HL-60/S4 treated with phorbol 12-myristate 13-acetate at 8.2 ng/mL for 4 days and 3 days (cell line): ENCODE measurements around the gene GNA12.

ENCODE experiments used
- in situ Hi-C: fragments of 300-500 bp; cut with MboI; formaldehyde crosslinking; loops from 2 replicates; pipeline ENCODE4 v1.15.0; 2022; ENCODE audit warnings: low sequenced_read_pairs

Gene GNA12

DNA sequence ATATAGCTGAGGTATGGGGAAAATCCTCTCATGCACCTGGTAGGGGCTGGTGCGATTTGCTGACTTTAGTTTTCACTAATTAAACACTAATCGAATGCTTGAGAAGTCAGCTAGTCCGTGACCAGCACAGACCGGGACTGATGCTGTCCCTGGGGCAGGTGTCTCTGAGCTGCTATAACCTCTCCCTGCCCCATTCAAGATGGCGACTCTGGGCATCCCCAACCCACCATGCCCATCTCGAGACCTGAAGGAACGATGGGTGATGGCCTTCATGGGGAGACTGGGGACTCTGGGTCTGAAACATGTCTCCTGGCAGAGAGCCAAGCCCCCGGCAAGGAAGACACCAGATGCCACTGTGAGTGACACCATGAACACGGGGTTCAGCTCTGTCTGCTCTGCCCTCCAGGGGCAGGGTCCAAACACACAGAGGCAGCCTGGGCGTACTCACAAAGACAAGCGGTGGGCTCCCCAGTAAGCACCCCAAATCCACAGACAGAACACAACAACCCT lies 57.4 kb downstream of the GNA12 start:
- in situ Hi-C loops, result no loop called here

DNA sequence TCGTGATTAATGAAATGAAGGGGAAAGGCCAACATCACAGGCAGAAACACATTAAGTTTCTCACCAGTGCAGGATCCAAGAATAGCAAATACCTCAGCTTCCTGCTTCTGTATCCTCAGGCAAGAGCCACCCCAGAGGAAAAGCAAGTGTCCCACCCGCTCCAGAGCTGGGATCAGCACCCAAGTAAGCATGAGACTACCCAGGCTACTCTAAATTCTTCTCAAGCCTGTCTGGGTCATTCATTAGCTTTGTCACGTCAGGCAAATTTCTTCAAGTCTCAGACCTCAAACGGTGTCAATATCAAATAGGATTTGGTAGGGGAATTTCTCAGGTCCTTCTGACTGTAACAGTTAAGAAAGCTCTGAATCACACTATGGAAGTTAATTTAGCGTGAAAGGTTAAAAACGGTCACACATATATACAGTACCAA lies 59.0 kb downstream of the GNA12 start:
- in situ Hi-C loops, result no loop called here

DNA sequence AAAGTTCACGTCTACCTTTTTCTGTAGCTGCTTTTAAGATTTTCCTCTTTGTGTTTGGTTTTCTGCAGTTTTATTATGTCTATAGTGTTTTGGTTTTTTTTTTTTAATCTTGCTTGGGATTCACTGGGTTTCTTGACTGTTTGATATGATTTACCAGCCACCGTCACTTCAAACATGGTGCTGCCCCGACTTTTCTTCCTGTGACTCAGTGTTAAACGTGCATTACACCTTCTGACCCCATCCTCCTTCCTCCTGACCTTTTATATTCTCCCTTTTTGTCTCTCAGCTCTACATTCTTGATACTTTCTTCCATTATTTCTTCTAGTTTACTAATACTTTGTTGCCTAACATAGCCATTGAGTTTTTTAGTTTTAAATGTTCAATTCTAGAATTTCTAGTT lies 61.5 kb downstream of the GNA12 start:
- in situ Hi-C loops, result no loop called here

DNA sequence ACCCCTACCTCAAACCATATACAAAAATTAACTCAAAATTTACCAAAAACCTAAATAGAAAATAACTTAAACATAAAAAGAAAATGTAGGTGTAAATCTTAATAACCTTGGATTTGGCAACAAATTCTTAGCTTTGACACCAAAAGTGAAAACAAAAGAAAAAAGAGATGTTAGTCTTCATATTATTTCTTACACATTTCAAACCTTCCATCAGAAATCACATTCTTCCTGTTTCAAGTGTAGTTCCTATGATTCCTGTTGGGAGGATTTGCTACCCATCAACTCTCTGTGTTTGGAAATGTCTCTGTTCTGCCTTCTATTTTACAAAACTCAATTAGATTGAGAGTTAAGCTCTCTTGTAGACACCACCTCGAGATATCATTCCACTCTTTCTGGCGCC lies 62.0 kb downstream of the GNA12 start:
- in situ Hi-C loops, result no loop called here

DNA sequence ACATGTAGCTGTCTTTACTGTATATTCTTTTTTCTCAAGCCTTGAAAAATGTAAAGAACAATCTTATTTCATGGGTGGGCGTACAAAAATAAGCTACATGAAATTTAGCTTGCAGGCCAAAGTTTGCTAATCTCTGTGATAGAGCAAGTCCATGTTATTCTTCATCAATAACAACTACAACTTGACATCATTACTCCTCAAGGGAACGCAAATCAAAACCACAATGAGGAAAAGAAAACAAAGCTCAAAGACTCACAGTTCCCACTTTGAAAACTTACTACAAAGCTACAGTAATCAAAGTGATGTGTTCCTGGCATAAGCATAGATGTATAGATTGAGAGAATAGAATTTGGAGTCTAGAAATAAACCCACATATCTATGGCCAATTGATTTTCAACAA lies 62.5 kb downstream of the GNA12 start:
- in situ Hi-C loops, result no loop called here

DNA sequence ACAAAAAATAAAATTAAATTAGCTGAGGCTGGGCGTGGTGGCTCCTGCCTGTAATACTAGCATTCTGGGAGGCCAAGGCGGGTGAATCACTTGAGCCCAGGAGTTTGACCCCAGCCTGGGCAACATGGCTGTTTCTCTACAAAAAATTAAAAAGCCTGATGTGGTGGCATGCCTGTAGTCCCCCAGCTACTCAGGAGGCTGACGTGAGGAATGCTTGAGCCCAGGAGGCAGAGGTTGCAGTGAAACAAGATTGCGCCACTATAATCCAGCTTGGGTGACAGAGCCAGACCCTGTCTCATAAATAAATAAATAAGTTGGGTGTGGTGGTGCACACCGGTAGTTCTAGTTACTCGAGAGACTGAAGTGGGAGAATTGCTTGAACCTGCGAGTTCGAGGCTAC lies 65.1 kb downstream of the GNA12 start:
- in situ Hi-C loops, result no loop called here

DNA sequence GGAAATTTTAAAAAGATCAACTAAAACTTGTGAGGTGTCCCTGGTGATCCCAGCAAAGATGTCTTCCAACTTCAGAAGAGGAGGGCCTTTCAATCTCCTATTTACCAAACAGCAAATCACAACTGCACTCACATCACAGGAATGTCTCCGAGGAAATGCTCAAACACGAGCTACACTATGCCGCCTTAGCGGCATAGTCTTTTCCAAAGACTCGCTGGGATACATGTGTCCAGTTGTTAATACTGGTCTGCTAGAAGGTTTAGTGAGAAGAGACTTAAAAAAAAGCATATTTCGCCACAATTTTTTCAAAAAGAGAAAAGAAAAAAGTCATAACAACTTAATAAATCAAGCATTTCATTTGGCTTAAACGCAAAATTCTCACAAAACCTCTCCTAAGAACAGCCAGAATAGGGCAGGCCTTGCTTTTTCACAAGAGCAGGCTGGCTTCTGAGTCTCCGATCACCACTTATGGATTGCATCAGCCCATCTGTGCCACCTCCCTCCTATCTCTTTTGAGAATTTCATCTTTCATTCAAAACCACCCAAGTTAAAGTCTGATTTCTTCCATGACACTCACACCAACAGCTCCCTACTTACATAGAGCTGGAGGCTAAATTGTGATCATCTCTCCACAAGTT lies 66.1 kb downstream of the GNA12 start:
- in situ Hi-C loops, result no loop called here

DNA sequence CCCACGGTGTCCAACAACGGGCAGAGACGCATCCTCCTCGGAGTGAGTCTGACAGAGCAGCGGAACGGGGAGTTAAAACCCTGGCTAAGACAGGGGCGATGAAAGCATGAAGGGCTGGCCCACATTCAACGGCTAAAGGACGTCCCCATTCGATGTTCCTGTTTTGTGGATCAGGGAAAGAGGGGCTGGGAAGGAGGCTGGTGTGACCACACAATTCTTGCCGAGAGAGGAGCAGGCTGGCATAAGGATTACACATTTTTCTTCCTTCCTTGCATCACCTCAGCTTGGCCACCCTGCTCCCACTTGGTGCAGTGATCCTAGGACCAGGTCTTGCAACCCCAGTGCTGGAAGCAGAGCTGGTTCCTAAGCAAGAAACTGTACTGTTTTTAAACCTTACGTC lies 67.7 kb downstream of the GNA12 start:
- in situ Hi-C loops, result no loop called here

DNA sequence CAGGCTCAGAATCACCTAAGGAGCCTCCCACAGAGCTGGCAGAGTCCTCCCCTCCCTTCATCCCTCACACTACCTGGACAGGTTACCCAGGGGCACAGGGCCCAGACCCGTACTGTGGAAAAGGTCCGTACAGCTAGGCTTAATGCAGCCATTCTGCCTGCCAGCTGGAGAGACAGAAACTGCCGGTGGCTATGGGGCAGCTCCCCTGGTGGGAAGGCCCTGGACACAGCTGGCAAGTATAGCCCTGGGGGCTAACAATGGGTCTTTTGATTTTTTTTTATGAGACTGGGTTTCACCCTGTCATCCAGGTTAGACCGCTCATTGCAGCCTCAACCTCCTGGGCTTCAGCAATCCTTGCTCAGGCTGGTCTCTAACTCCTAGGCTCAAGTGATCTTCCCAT lies 68.3 kb downstream of the GNA12 start:
- in situ Hi-C loops, result no loop called here

DNA sequence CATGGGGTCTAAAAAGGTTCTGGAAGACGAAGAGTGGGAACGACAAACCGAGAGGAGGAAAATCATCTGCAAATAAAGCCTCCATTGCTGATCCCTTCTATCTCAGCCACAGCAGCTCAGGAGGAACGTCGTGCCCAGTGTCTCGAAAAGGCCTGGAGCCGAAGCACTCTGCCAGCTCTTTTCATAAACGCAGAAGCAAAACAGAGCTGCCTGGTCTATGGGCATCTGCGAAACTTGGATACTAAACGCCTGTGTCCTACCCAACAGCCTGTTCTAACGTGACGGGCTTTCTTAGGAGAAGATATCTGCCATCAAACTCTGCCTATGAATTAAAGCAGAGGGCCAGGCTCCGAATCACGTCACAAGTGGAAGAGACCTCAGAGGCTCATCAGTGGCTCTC lies 68.7 kb downstream of the GNA12 start:
- in situ Hi-C loops, result no loop called here

DNA sequence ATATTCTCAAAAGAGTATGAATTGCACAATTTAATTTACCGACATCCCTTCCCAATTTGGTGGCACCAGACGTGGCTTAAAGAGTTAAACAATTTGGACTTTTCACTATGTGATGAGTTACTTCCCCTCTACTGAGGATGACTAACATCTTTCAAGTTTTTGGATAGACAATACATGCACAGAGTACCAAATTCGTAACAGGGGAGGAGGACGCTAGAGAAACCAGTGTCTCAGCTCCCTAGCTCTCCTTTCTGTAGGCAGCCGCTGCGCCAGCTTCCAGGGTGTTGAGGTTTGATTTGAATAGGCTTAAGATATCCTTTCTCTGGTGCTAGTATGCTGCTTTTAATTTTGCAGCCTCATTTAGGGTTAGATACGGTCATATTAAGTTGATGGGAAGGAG lies 69.2 kb downstream of the GNA12 start:
- in situ Hi-C loops, result no loop called here

DNA sequence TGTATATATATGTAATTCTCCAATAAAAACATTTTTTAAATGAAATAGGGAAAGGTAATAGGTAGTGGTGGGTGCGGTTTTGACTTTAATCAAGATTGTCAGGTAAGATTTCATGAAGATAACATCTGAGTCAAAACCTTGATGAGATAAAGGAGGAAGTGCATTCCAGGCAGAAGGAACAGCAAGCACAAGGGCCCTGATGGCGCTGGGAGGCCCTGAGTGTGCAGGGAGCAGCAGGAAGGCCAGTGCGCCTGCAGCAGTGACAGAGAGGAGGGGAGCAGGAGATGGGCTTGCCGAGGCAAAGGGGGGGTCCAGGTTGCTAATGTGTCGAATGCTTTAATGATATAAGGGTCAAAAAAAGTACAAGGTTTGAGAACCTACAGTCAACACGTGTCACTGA lies 69.8 kb downstream of the GNA12 start:
- in situ Hi-C loops, result no loop called here

DNA sequence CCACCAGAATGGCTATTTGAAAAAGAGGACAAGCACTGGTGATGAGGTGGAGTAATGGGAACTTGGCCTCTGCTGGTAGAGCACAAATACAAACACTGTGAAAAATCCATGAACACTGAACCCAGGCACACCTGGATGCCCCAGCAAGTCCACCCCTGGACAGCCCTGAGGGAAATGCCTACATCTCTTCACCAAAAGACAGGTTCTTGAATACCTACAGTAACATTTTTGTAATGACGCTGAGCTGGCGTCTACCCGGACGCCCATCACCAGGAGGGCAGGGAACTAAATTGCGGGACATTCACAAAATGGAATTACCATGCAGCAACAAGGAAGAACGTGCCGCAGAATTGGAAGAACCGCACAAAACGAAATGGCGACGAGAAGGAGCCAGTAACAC lies 70.5 kb downstream of the GNA12 start:
- in situ Hi-C loops, result no loop called here

DNA sequence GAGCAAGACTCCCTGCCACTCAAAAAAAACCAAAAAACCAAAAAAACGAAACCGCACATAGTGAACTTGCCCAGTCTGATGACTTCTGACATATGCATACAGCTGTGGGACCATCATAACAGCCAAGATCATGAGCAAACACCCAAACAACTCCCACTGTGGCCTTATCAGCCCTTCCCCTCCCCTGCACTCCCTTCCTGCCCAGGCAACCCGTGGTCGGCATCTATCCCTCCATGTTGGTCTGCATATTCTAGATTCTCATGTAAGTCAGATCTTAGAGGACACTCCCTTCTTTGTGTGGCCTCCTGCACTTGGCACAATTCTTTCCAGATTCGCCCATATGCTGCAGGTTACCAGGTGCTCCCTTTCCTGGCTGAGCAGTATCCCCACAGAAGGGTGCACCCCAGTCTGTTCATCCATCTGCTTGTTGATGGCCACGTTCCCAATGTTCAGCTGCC lies 72.8 kb downstream of the GNA12 start:
- in situ Hi-C loops, result no loop called here

DNA sequence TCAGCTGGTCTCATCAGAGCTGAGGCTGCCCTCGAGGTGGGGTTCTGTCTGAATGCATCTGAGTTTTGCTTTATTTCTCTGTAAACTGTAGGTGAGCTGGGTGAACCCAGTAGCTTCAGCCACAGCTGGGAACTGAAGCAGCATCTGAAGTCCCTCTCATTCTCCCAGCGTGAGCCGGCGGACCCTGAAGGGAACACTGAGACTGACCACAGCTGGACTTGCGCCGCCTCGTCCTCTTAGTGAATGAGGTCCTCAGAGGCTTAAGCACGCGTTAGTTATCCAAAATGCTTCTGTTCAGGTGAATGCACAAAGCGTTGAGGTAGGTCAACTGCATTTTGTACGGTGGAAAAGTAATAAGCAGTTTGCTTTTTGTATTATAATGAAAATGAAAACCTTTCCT lies 79.5 kb downstream of the GNA12 start:
- in situ Hi-C loops, result no loop called here

DNA sequence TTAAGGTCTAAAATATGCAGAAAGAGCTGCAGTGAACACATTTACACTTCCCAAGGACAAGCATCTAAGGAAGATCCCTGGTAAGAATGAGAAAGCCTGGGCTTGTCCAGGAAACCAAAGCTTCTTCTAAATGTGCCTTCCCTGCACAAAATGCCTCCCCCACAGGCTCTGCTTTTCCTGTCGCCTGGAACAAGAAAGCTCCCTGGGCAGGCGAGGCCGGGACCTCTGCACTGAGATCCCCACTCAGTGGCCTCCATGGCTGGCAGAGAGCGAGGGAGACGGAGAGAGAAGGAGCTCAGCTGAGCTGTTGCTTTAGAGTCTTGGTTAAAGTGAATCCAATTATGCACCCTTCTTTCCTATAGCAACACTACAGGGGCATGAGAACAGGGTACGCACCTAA lies 80.5 kb downstream of the GNA12 start:
- in situ Hi-C loops, result no loop called here

DNA sequence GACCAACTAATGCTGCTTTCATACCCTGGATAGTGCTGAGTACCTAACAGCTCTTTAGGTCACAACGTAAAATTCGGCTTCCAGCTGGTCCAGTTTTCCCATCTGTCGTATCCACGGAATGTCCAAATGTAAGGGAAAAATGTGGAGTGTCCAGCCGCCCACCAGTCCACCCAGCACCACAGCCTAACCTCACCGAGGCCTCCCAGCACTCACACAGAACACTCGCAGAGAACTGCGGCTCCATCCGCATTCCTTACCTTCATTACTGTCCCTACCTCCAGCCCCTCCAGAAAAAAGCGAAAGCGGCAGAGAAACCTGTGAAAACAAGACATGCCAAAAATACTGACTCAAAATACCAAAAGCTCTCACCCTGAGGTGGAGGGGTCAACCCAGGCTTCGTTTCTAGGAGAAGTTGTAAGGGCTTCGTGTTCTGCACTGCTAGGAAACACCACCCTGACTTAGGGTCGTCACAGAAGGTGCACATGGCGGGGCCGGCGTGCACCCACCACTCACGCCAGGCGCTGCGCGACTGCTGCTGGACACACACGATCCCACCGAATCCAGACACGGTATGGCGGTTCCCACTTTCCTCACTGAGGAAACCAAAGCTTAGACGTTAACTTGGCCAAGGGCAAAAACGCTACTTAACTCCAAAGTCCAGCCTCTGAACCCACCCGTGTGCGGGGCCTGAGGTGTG lies 82.2 kb downstream of the GNA12 start:
- in situ Hi-C loops, result no loop called here

DNA sequence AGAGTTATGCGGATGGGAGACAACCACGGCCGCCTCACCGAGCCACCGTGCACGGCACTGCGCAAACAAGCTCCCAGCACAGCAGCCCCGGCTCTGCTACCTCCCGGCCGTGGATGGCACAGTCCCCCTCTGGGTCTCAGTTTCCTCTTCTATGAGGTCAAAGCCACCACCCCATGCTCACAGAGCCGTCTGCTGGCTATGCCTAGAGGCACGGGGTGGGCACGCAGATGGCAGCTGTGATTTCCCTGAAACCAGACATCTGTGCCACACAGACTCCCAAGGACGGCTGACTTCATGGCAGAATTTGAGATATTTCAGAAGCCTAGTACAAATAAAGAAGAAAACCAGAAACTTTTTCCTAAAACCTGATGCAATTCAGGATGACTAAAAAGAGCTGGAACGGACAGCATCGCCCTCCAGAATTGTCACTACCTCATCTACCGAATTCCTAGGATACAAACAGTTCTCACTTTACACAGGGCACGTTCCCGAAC lies 82.9 kb downstream of the GNA12 start:
- in situ Hi-C loops, result no loop called here

DNA sequence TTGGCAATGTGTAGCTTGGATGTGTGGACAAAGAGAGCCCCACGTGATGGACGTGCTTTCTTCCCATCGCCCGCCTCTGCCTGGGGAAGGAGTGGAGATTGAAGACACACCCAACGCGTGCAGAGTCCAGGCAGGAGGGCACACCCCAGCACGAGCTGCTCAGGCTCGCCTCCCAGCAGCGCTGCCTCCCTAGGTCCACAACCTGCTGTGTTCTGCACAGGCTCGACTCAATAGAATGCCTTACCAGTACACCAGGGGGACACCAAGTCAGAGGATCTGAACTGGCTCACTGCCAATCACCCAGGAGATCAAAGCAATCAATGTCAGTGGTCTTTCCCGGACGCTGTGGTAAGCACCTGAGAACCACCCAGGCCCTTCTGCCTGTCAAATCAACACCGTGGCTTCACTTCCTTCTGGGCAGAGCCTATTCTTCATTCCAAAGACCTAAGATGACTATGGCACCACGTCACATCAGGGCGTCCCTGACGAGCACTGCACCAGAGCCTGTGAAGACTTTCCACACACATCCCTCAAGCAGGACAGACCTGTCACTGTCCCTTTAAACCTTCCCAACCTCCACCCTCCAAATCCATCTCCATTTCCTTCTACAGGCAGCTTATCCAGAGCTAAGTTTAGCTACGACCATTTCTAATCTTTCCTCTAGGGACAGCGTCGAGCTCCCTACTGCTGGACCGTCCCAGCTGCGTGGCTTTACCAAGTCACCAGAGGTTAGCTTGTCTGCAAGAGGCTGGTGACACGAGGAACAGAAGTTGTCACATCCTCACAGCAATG lies 83.8 kb downstream of the GNA12 start:
- in situ Hi-C loops, result no loop called here

DNA sequence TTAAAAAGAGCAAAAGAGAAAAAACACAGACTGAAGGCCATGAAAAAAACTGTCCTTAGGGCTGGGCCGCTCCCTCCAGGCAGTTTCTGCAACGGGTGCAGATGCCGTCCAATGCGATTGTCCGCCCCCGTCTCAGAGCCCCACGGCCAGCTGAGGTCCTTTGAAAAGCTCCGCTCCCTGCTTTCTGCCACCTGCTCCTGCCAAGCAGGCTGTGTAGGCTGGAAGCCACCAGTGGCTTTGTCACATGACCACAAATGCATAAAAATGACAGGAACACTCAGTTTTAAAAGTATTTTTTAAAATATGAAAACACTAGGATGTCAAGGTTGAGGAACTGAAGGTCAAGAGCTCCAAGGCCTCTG lies 84.4 kb downstream of the GNA12 start:
- in situ Hi-C loops, result no loop called here

DNA sequence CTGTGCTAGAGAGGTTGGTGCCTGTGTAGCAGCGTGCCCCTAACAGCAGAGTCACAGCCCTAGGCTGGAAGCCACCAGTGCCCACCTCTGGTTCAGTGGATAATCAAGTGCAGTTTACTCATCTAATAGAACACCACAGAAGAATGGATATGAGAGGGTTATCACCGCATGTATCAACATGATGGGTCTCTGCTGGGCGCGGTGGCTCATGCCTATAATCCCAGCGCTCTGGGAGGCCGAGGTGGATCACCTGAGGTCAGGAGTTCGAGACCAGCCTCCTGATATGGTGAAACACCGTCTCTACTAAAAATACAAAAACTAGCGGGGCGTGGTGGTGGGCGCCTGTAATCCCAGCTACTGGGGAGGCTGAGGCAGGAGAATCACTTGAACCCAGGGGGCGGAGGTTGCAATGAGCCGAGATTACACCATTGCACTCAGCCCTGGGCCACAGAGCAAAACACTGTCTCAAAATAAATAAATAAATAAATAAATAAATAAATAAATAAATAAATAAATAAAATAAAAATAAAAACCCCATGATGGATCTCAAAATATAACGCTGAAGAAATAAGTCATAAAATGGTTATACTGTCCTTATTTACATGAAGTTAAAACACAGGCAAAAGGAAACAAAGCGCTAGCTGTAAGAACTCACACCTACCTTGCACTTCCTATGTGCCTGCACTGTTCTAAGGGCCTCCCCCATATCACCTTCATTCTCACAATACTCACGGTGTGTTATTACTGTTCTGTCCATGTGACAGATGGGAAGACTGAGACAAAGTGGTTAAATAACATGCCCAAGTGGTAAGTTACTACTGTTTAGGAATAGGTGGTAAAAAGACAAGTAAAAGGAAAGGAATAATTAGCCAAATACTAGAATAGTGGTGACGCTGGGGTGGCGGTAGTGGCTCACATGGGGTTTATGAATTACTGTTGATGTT lies 85.2 kb downstream of the GNA12 start:
- in situ Hi-C loops, result no loop called here
